GM12875 (cell line): ENCODE data around the gene UGT1A5.

ENCODE experiments used
- H3K4me3 ChIP-seq: one replicate; pipeline ENCODE4 v1.5.1; 2011; ENCODE audit warnings: low read depth, low read length, control low read depth
- TF ChIP-seq, protein P1 (sequence below): IDR thresholded peaks from 2 replicates; pipeline ENCODE4 v1.5.1; 2011; ENCODE audit warnings: low read depth, mild to moderate bottlenecking, control low read depth, inconsistent platforms, low read length, moderate library complexity, borderline replicate concordance; ENCODE audit not compliant: insufficient read depth

UGT1A5 gene

DNA sequence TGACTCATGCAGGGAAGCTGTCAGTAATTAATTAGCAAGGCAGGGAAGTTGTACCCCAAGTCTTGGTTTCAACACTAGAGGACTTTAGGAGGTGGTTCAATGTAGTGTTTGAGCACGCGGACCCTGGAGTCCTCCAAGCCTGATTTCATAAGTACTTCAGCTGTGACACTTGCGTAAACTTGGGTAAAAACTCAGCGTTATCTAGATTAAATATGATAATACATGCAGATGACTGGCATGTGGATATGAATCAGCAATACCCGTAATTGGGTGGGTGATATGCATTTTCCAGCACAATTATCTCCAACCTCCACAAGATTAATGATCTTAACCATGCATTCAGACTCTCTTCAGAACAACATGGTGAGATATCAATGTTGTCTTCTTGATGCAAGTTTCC lies 25.8 kb upstream of the UGT1A5 start:
- H3K4me3 ChIP-seq, result no peak overlapping the region
- TF ChIP-seq, protein P1, sequence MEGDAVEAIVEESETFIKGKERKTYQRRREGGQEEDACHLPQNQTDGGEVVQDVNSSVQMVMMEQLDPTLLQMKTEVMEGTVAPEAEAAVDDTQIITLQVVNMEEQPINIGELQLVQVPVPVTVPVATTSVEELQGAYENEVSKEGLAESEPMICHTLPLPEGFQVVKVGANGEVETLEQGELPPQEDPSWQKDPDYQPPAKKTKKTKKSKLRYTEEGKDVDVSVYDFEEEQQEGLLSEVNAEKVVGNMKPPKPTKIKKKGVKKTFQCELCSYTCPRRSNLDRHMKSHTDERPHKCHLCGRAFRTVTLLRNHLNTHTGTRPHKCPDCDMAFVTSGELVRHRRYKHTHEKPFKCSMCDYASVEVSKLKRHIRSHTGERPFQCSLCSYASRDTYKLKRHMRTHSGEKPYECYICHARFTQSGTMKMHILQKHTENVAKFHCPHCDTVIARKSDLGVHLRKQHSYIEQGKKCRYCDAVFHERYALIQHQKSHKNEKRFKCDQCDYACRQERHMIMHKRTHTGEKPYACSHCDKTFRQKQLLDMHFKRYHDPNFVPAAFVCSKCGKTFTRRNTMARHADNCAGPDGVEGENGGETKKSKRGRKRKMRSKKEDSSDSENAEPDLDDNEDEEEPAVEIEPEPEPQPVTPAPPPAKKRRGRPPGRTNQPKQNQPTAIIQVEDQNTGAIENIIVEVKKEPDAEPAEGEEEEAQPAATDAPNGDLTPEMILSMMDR, result no peak

DNA sequence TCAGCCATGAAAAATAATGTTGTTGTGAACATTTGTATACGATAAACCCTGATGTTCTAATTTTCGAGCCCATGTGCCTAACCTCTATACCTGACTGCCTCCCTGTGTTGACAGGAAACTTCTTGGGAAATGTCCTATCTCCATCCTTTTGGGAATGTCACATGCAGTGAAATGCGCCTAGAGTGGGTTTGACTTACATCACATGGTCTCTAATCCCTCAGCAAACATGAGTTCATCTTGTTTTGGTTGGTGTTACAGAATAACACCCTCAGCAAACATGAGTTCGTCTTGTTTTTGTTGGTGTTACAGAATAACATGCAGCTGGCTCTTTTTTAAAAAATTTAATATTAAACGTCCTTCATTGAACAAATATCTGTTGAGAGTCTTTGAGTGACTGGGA lies 24.4 kb upstream of the UGT1A5 start:
- TF ChIP-seq, protein P1, result no peak
- no peak overlapping the region for H3K4me3 ChIP-seq

DNA sequence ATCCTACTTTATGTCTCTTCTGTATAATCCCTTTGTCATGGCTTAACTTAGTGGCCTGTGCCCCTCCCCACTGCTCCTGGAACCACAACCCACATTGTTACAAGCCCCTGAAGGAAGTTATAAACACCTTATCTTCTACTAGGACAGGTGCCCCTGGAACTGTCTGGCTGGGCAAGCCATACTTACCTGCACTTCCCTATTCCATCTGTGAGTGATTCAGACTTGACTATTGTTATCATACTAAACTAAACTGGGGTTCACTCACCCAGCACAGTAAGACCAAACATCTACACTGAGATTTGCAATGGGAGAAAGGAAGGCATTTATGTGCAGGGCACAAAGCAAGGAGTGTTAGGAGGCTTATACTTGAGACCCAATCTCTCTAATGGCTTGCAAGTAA lies 23.7 kb upstream of the UGT1A5 start:
- TF ChIP-seq, protein P1, result no peak
- no peak overlapping the region for H3K4me3 ChIP-seq

DNA sequence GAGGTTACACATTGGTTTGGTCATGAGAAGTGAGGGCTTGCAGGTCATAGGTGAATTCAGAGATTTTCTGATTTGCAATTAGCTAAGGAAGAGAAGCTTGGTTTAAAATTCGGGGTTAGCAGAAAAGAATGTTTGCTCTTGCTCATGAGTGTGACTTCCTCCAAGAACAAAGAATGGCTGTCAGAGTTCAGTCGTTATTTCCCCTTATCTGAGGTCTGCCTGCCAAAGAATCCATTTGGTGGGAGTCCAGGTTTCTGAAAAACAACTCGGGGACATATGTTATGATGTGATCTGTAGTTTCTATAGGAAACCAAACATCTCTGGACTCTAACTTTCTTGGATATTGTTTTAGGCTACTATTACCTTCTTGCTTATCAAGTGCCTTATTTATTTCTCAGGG lies 23.2 kb upstream of the UGT1A5 start:
- H3K4me3 ChIP-seq, result no peak overlapping the region
- TF ChIP-seq, protein P1, result no peak

DNA sequence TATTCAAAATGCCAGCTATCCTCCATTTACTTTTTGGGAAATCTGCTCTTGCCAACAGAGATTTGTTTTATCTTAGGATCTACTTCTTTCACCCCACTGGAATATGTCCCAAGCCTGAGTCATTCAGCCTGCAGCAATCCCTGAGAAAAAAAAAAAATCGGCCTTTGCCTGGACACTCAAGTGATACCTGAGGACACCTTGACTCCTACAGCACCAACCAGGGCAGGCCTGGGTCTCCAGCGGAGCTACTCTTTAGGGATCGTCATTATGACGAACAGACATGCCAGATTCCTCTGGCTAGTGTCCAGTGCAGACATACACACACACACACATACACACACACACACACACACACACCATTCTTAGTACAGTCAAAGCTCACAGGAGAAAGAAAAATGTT lies 22.3 kb upstream of the UGT1A5 start:
- no peak overlapping the region for H3K4me3 ChIP-seq
- TF ChIP-seq, protein P1, result no peak

DNA sequence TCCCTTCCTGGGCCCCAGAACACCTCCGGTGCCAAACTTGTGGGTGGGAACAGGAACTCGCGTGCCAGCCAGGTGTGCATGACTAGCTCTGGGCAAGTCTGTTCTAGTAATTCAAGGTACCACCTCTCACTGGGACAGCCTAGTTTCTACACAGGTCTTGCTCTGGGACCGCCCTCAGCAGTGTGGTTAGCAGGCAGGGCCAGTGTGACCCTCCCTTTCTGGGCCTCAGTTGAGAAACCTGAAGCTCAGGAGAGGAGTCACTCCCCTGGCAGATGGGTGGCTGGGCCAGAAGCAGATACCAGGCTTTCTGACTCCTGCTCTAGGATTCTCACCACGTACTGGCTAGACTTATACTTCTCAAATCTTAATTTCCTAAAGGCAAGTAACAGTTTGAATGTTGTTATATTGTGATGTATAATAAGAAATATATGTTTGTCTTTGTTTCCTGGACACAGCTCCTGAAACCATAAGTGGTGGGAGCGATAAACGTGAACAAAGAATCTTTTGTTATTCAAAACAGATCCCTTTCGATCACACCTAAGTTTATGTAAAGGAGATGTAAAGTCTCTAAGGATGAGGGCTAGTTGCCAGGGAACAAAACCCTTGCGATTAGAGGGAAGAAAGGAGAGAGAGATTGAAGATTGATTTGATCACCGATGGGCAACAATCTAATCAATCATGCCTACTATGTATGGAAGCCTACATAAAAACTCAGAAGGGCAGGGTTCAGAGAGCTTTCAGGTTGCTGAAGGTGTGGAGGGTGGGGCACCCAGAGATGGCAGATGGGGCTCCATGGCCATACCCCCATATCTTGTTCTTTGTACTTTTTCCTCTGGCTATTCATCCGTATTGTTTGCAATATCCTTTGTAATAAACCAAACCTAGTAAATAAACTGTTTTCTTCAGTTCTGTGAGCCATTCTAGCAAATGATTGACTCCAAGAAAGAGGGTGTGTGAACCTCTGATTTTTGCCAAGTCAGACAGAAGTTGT lies 21.0 kb upstream of the UGT1A5 start:
- TF ChIP-seq, protein P1, result no peak

DNA sequence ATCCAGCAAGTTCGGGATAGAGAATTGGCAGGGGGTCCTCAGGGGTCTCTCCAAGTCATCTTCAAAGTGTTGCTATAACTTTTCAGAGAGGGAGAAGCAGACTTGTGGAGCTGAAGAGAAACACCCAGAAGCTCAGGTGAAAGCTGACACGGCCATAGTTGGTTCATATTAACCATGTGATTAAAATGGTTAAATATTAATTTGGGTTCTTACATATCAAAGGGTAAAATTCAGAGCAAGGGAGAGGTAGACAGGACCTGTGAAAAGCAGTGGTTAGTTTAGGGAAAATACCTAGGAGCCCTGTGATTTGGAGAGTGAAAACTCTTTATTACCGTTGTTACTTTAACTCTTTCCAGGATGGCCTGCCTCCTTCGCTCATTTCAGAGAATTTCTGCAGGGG lies 20.1 kb upstream of the UGT1A5 start, which contains the start of gene UGT1A6:
TSS of gene UGT1A6 (plus strand) at position 243 of the 400 bp plus-strand sequence. CDS start at position 358, 115 bp downstream.
- TF ChIP-seq, protein P1, result no peak
- H3K4me3 ChIP-seq, result no peak within 1 kb of the TSS

More for the DNA sequence above, 21.0 kb upstream of the UGT1A5 start:
- no peak overlapping the region for H3K4me3 ChIP-seq
